22Rv1 (cell line): Measurements from ENCODE around the gene RASAL1.

Experiments used
- ZFX ChIP-seq: fragments of 450-650 bp; IDR thresholded peaks from 2 replicates; pipeline ENCODE4 v1.6.1; 2017; ENCODE audit warnings: antibody characterized with exemption, borderline replicate concordance
- TF ChIP-seq, protein P1 (sequence below): fragments of 450-650 bp; IDR thresholded peaks from 2 replicates; pipeline ENCODE4 v1.5.1; 2017; ENCODE audit warnings: mild to moderate bottlenecking

DNA sequence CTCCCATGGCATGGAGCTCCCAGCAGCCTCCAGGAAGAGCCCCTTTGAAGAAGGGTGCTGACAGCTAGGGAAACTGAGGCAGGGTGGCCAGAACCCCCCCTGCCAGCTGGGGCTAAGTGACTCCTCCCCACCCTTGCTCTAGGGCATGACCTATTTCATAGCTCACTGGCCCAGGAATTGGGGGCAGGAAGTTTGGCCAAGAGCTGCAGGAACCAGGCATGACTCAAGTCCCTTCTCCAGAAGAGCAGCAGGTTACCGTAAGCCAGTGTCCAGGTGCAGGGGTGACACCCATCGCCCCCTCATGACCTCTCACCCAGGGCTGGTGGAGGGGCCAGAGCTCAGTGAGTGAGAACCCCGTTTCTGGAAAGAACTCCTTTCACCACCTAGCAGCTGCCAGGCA is 1.9 kb downstream of the RASAL1 start:
- TF ChIP-seq, protein P1, sequence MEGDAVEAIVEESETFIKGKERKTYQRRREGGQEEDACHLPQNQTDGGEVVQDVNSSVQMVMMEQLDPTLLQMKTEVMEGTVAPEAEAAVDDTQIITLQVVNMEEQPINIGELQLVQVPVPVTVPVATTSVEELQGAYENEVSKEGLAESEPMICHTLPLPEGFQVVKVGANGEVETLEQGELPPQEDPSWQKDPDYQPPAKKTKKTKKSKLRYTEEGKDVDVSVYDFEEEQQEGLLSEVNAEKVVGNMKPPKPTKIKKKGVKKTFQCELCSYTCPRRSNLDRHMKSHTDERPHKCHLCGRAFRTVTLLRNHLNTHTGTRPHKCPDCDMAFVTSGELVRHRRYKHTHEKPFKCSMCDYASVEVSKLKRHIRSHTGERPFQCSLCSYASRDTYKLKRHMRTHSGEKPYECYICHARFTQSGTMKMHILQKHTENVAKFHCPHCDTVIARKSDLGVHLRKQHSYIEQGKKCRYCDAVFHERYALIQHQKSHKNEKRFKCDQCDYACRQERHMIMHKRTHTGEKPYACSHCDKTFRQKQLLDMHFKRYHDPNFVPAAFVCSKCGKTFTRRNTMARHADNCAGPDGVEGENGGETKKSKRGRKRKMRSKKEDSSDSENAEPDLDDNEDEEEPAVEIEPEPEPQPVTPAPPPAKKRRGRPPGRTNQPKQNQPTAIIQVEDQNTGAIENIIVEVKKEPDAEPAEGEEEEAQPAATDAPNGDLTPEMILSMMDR = no peak
- no peak for TF ChIP-seq ZFX
